ENCODE measurements around the gene ARIH2.

ARIH2 gene

GRCh38 chr3:48929358-48930035 is 10.9 kb downstream of the ARIH2 start:
- no peak for DNase-seq

DNA sequence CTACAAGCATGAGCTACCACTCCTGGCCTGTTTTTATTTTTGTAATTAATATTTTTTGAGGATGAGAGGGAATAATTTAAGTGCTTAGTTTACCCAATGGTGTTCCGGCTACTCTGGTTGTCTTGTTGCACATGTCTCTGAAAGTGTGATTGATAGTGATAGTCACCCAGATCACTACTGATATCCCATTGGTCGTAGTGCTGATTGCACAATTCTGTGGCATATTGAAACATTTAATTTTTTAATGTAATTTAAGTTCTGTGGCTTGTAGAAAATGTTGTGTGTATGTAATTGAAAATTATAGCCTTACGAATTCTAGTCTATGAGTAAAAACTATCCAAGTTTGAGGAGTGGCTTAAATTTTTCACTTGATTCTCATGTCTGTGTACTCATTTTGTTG is 11.9 kb downstream of the ARIH2 start:
- DNase-seq = no peak

- DNase-seq = no peak
Measured at GRCh38 chr3:48931944-48932580, 13.4 kb downstream of the ARIH2 start.

- DNase-seq = no peak
Measured at GRCh38 chr3:48934333-48934991, 15.8 kb downstream of the ARIH2 start.

DNA sequence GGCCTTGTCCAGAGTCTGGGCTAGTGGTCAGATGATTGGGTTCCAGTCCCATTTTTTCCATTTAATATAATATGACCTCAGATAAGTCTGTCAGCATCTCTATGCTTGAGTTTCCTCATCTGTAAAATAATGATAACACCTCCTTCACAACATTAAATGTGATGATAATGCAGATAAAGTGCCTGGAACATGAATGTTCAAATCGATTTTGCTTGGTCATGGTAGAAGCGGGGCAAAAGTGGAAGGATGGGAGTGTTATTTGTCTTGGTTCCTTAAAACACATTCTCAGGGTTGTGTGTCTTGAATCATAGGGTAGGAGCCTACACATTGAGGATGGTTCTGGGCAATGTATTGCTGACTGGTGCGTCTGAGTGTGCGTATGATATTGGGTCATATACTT is 16.9 kb downstream of the ARIH2 start:
- DNase-seq = no peak

DNA sequence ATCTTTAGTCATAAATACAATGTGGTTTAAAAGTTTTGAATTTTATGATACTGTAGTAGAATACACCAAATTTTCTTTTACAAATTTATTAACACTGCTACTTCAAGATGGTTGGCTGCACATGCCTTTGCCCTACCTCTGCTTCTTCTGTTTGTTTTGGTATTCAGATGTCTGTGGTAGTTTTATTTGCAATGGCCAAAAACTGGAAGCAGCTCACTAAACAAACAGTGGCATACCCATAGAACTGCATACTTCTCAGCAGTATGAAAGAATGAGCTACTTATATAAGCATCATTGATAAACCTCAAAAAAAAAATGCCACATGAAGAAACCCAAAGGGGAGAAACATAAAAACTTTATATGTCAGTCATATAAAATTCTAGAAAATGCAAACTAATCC is 19.5 kb downstream of the ARIH2 start:
- DNase-seq = no peak

GRCh38 chr3:48938689-48939088 is 20.0 kb downstream of the ARIH2 start:
- no peak for DNase-seq

DNA sequence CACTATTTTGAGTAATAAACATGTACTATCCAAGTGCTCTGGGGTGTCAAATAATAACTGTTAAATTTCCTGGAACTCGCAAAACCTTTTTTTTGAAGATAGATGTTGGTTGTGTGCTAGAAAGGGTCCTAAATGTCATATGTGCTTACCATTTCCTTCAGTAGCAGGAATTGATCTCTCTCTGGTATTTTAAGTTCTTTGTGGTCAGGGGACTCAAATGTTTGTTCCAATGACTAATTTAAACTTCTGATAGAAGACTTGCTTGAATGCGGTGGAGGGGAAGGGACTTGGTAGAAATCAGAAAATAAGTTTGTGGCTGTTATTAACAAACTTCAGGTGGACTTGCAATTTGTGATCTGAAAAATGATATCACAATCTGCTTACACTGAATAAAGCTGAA is 26.8 kb downstream of the ARIH2 start:
- no peak for DNase-seq

DNA sequence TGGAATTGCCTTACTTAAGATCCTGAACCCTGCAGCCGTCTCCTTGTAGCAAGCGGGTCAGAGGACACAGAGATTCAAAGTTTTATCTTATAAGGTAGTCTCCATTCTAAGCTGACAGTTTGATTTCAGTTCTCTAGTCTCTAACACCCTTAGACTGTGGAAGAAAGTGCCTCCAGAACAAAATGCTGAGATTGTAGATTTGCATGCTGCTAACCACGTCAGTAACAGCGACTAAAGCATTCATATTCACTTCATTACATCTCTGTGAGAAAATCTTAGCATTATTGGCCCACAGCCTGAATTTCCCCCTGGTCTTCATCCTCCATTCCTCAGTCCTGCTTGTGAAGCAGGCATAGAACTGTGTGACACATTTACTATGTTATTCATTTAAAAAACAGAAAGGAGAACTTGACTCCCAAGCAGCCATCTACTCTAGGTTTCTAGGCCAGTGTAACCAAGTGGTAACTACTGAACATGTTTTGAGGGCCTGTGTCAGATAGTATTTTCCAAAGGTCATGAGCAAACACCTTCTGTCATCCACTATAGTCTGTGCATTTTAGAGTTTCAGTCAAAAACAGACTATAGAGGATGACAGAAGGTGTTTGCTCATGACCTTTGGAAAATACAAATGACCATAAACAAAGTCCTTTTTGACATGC is 27.4 kb downstream of the ARIH2 start:
- no peak for DNase-seq

DNA sequence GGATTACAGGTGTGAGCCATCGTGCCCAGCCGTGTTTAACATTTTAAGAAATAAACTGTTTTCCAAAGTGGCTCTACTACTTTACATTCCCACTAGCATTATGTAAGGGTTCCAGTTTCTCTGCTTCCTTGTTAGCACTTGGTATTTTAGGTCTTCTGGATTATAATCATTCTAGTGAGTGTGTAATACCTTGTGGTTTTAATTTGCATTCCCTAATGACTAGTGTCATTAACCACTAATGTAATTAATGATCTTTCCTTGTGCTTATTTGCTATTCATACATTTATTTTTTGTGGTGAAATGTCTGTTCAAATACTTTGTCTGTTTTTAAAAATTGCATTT is 30.7 kb downstream of the ARIH2 start:
- DNase-seq = no peak

- no peak for DNase-seq
Measured at GRCh38 chr3:48950051-48950450, 31.4 kb downstream of the ARIH2 start.

- no peak for DNase-seq
Measured at GRCh38 chr3:48951764-48952163, 33.1 kb downstream of the ARIH2 start.

- no peak for DNase-seq
Measured at GRCh38 chr3:48952510-48953118, 34.0 kb downstream of the ARIH2 start.

DNA sequence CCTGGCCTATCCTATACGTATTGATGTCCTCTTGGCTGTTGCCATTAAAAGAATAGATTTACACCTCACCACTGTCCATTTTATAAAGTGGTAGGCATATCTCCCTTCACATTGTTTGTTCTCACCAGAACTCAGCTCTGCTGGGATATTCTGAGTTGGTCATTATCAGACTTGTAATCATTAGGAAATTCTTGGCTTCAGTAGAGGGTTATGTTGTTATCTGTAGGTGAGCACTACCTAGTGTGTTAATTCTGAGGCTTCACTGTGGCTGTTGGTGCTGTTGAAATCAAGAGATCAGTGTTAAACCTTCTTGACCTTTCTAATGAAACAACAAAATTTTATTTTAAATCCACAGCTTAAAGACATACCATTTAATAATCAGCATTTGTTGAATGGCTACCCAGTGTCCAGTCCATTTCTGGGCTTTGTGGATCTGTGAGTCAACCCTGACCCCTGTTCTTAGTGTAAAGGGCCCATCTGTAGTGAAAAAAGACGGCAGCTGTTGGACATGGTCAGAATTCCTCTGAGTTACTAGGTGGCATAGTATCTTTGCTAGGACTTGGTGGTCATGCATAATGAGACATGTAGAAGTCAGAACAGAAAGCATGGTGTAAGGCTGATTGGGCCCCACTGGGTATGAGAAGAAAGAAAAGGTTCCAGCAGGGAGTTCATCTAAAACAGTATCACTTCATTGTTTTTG is 38.5 kb downstream of the ARIH2 start:
- DNase-seq = no peak

DNA sequence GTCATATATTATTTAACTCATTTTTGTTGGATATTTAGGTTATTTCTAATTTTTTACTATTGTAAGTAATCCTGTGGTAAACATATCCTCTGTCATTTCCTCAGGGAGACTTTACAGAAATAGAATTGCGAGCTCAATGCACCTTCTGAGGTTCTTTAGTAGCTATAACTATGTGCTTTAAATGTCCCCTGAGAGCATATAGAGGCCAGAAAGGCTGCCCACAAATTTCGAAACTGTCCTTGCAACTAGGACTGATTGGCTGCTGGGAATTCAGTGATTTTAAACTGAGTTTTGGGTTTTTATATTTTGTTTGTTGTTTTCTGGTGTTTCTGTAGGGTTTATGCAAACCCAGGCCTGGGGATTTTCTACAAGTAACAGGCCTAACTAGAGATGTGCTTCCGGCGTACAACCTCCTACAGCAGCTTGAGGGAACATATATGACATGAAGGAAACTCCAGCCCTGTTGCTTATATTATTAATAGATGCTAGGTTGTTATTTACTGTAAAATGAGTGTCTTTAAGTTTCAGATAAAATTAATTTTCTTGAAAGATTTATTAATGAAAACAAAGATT is 42.3 kb downstream of the ARIH2 start:
- no peak for DNase-seq

GRCh38 chr3:48962340-48962739 is 43.7 kb downstream of the ARIH2 start:
- no peak for DNase-seq

GRCh38 chr3:48962939-48963338 is 44.3 kb downstream of the ARIH2 start:
- DNase-seq = no peak

DNA sequence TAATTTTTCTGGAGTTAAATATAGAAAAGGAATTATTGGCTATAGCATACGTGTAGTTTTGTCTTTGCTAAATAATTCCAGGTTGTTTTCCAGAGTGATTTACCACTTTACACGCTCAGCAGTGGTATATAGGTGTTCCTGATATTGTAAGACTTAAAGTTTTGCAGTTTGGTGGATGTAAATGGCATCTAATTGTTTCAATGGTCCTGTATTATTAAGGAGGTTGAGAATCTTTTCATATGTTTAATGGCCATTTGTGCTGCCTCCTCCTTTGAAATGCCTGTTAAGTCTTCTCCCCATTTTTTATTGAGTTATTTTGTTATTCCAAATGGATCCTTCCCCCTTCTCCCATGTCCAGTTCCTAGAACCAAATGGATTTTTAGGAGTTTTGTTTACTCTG is 44.9 kb downstream of the ARIH2 start:
- DNase-seq = no peak

DNA sequence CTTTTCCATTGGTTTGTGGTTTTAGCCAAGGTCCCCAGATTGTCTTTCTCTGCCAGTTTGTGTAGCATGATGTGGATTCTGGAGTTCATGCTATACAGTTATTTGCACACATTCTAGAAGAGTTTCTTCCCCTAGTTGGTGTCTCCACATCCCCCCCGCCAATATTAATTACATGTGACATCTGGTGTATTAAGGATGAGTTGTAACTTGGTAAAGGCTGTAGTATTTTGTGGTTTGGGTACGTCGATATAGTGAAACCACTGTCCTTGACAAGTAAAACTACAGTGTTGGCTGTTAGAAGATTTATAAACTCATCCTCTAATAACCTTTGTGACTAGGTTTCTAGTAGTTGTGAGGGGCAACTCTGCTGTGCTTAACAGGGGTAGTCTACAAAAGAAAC is 47.7 kb downstream of the ARIH2 start:
- no peak for DNase-seq

DNA sequence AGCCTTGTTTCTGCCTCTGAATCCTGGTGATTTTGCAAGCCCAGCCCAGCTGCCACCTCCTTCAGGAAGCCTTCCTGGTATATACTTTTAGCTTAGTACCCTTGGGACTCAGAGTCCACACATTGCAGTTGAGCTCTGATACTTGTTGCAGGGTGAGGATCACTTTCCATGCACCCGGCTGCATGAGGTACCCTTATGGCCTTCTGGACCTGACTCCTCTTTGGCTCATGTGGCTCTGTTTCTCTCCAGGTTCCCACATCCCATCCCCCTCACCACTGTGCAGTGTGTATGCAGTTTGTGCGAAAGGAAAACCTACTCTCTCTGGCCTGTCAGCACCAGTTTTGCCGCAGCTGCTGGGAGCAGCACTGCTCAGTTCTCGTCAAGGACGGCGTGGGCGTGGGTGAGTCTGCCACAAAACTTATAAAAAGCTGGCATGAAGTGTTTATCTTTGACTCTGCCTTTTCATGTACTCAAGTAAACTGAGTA is 48.3 kb downstream of the ARIH2 start:
- DNase-seq = peak; percentile 24

DNA sequence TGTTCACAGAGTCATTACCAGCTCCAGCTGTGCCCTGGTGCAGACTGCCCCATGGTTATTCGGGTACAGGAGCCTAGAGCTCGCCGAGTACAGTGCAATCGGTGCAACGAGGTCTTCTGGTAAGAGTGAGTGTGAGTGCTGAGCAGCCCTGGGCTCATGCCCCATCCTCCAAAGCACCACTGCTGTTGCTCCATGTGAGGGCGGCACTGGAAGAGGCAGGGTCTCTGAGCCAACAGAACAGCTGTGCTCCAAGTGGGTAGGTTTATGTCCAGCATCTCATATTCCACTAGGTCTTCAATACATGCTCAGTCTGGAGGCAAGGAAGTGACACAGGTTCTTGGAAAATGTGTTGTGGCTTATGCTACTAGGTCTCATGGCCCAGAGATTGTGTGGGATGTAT is 51.9 kb downstream of the ARIH2 start:
- DNase-seq = no peak
